ENCODE measurements around the gene PTGDR2. TPM values are rescaled to one million over a fixed set of nuclear protein-coding genes. Genes with fewer than 3 reads are reported as not detected.

The PTGDR2 gene
- total RNA-seq, 1 experiment from 2014 or later = 0.12 TPM

GRCh38 chr11:60852982-60853950 lies 2.5 kb downstream of the PTGDR2 start:
- ChIA-PET RAD21 (ENCODE audit: low non-redundant PET in 1 of 2, low total read pairs in 2 of 2, uncharacterized antibody in 2 of 2, unreplicated experiment in 2 of 2) (no interaction called here), POLR2A (no interaction called here), CTCF (no interaction called here)
- no TSS peak for BruUV-seq (replicated peaks)
- Histone ChIP-seq H3K79me2 (ENCODE audit: insufficient read depth, low read length) (no peaks in the 10 kb centered on the region; the same call in 1 of the 2 replicates), H3K9me3 (ENCODE audit: control insufficient read depth in 1 of 2, insufficient read depth in 1 of 2, low read depth in 1 of 2, low read length in 2 of 2) (no peaks in the 10 kb centered on the region), H2AFZ (ENCODE audit: low read depth, low read length, poor library complexity, severe bottlenecking) (no peak overlapping the region), H3K9me2 (ENCODE audit: insufficient read depth) (no peaks in the 10 kb centered on the region), H3K27me3 (ENCODE audit: insufficient read depth, low read length) (no peaks in the 10 kb centered on the region), H3K4me3 (replicated peaks in 1 of 2; ENCODE audit: low read depth in 1 of 2, low read length in 2 of 2) (no peak overlapping the region), H4K20me1 (ENCODE audit: insufficient read depth) (no peaks in the 10 kb centered on the region), H3K4me2 (ENCODE audit: low read length) (no peak overlapping the region), H3K27ac (ENCODE audit: low read depth, low read length) (no peak overlapping the region), H3K4me1 (ENCODE audit: control insufficient read depth in 1 of 2, insufficient read depth in 2 of 2, low read length in 2 of 2) (no peaks in the 10 kb centered on the region), H3K9ac (ENCODE audit: low read length) (no peak overlapping the region), H3K36me3 (ENCODE audit: control insufficient read depth in 1 of 2, insufficient read depth in 2 of 2, low read length in 2 of 2) (peaks cover 15 to 30% of the 10 kb centered on the region in 2 experiments; a peak in 3 of 4 replicates)
- ATAC-seq (no peak), DNase-seq (ENCODE audit: low read depth, low spot score) (no peak)
- intact Hi-C loops (cut with micrococcal nuclease) = no loop called here
- TF ChIP-seq RAD21 (IDR thresholded peaks at IDR 0.05; ENCODE audit: low read depth) (no peak), SP1 (IDR thresholded peaks at IDR 0.05; ENCODE audit: low read depth) (no peak), MAX (IDR thresholded peaks at IDR 0.05) (no peak), CEBPB (IDR thresholded peaks at IDR 0.05; ENCODE audit: low read depth) (no peak), POLR2AphosphoS5 (IDR thresholded peaks at IDR 0.05; ENCODE audit: low read depth, low read length) (no peak), FOSL1 (IDR thresholded peaks at IDR 0.05; ENCODE audit: low read depth) (no peak), EZH2phosphoT487 (IDR thresholded peaks at IDR 0.05; ENCODE audit: borderline replicate concordance) (no peak), CBX3 (IDR thresholded peaks at IDR 0.05; ENCODE audit: low read depth) (no peak)
- TF ChIP-seq, protein P1, sequence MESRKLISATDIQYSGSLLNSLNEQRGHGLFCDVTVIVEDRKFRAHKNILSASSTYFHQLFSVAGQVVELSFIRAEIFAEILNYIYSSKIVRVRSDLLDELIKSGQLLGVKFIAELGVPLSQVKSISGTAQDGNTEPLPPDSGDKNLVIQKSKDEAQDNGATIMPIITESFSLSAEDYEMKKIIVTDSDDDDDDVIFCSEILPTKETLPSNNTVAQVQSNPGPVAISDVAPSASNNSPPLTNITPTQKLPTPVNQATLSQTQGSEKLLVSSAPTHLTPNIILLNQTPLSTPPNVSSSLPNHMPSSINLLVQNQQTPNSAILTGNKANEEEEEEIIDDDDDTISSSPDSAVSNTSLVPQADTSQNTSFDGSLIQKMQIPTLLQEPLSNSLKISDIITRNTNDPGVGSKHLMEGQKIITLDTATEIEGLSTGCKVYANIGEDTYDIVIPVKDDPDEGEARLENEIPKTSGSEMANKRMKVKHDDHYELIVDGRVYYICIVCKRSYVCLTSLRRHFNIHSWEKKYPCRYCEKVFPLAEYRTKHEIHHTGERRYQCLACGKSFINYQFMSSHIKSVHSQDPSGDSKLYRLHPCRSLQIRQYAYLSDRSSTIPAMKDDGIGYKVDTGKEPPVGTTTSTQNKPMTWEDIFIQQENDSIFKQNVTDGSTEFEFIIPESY (IDR thresholded peaks at IDR 0.05; ENCODE audit: extremely low read depth, insufficient replicate concordance, low read length) = no peak

Data from HCT116 (cell line).